OCI-LY7 (cell line): Measurements from ENCODE around the gene B3GALT4. TPM values are rescaled to one million over a fixed set of nuclear protein-coding genes. Genes with fewer than 3 reads are reported as not detected.
"Not testable (repeated sequence)": the region's sequence is repeated elsewhere in the genome, so short reads cannot be mapped to it uniquely, and the experiment has no call there.

Source experiments
- BruUV-seq: library from RNA; stranded (reverse); fragments of 400-500 nt; replicated peaks from 2 replicates; lab custom pipeline; 2021; lab: Mats Ljungman, UMichigan
- CTCF ChIA-PET: fragments of 300-600 bp; sonication (Branson Sonifier 250); formaldehyde crosslinking; loops from one replicate; lab custom pipeline; 2022; ENCODE audit warnings: antibody characterized with exemption; ENCODE audit not compliant: unreplicated experiment; lab: Charles Lee
- POLR2A ChIA-PET: fragments of 300-600 bp; sonication (Branson Sonifier 250); formaldehyde crosslinking; loops from one replicate; lab custom pipeline; 2022; ENCODE audit warnings: antibody characterized with exemption; lab: Charles Lee
- DNase-seq: peaks from one replicate; pipeline ENCODE4 v3.0.0-alpha.2; 2015; ENCODE audit warnings: low spot score
- H2AFZ ChIP-seq: fragments of 200-600 bp; sonication (generic), shearing (Covaris generic); 2 replicates; pipeline ENCODE4 v1.6.1; 2014; ENCODE audit warnings: mild to moderate bottlenecking, antibody characterized with exemption, low read length, moderate library complexity
- H3K27ac ChIP-seq: fragments of 200-600 bp; sonication (generic); 2 replicates; pipeline ENCODE4 v1.5.1; 2014; ENCODE audit warnings: mixed run types, low read depth, mild to moderate bottlenecking, moderate library complexity, low read length, inconsistent platforms; ENCODE audit not compliant: poor library complexity, severe bottlenecking
- H3K36me3 ChIP-seq: fragments of 200-600 bp; sonication (generic); 2 replicates; pipeline ENCODE4 v1.6.1; 2014; ENCODE audit warnings: mild to moderate bottlenecking, antibody characterized with exemption, low read length, moderate library complexity, mixed read lengths; ENCODE audit not compliant: insufficient read depth
- H3K4me1 ChIP-seq: fragments of 200-600 bp; sonication (generic); 2 replicates; pipeline ENCODE4 v1.5.1; 2014; ENCODE audit warnings: mild to moderate bottlenecking, low read length; ENCODE audit not compliant: insufficient read depth, poor library complexity, severe bottlenecking
- H3K4me2 ChIP-seq: fragments of 200-600 bp; sonication (generic); 2 replicates; pipeline ENCODE4 v1.6.1; 2014; ENCODE audit warnings: mild to moderate bottlenecking, low read length
- H3K4me3 ChIP-seq: fragments of 200-600 bp; sonication (generic); 2 replicates; pipeline ENCODE4 v1.5.1; 2014; ENCODE audit warnings: mild to moderate bottlenecking, low read depth, low read length; ENCODE audit not compliant: poor library complexity, severe bottlenecking
- H3K79me2 ChIP-seq: fragments of 200-600 bp; sonication (generic); 2 replicates; pipeline ENCODE4 v1.6.1; 2016; ENCODE audit warnings: low read depth, mild to moderate bottlenecking, low read length, moderate library complexity, mixed read lengths; ENCODE audit not compliant: insufficient read depth
- H3K9me2 ChIP-seq: fragments of 200-600 bp; sonication (generic); 2 replicates; pipeline ENCODE4 v1.6.1; 2016; ENCODE audit warnings: mild to moderate bottlenecking, low read length, mixed read lengths; ENCODE audit not compliant: insufficient read depth
- H3K9me3 ChIP-seq: fragments of 200-600 bp; sonication (generic); 2 replicates; pipeline ENCODE4 v1.6.1; 2014; ENCODE audit warnings: mild to moderate bottlenecking, mixed run types, low read length, mixed read lengths
- H4K20me1 ChIP-seq: fragments of 200-600 bp; sonication (generic); 2 replicates; pipeline ENCODE4 v1.6.1; 2014; ENCODE audit warnings: mild to moderate bottlenecking, antibody characterized with exemption, low read length, moderate library complexity, mixed read lengths; ENCODE audit not compliant: insufficient read depth
- EZH2phosphoT487 ChIP-seq: fragments of 200-600 bp; sonication (generic); IDR thresholded peaks from 2 replicates; pipeline ENCODE4 v1.6.1; 2018; ENCODE audit warnings: low read depth, borderline replicate concordance, mild to moderate bottlenecking, mixed run types, antibody characterized with exemption, low read length, moderate library complexity, mixed read lengths
- intact Hi-C: fragments of 100-400 bp; cut with micrococcal nuclease; formaldehyde crosslinking; loops from one replicate; pipeline ENCODE4 v1.10.0; 2022; ENCODE audit not compliant: unreplicated experiment
- total RNA-seq, 2 experiments: library from RNA; depleted of rRNA in 1 of 2; stranded (reverse); fragments of >200 nt in 1 of 2; shearing (Covaris generic) in 1 of 2; gene quantifications; 2 replicates each; pipeline ENCODE4 v1.2.3, GENCODE V29; 2014 to 2022
- TF ChIP-seq, protein P1 (sequence below): fragments of 200-600 bp; sonication (generic); conservative IDR thresholded peaks from 2 replicates; pipeline ENCODE4 v1.5.1; 2014; ENCODE audit warnings: mild to moderate bottlenecking, antibody characterized with exemption, low read length, moderate library complexity, mixed read lengths

Gene B3GALT4
- total RNA-seq, 2 experiments from 2014 or later: 14.1 to 14.2 TPM

DNA sequence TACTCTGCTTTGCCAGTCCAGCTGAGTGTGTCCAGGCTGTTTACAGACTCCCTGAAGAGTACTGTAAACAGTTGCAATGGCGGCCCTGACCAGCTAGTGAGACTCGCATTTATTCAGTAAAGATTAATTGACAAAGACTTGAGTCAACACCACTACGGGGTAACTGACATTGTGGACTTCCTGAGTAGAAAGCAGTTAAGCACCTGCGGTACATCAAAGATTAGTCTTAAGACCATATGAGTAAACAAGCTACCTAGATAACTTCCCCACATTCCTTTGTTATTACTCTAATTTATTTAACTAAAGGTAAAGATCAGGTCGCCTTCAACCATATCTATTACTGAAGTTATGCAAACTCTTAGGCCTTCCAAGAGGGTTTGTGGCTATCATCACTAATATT, 17.9 kb upstream of the B3GALT4 start:
- Histone ChIP-seq H3K9me3 (no peaks in the 10 kb centered on the region), H4K20me1 (no peaks in the 10 kb centered on the region), H3K4me1 (no peaks in the 10 kb centered on the region), H3K4me2 (no peak overlapping the region), H3K79me2 (no peaks in the 10 kb centered on the region), H3K4me3 (no peak overlapping the region), H3K36me3 (peaks cover 69% of the 10 kb centered on the region), H3K27ac (no peak overlapping the region), H3K9me2 (no peaks in the 10 kb centered on the region), H2AFZ (no peak overlapping the region)
- no peak for DNase-seq
- ChIA-PET POLR2A (no interaction called here), CTCF (no interaction called here)
- no TSS peak for BruUV-seq
- TF ChIP-seq, protein P1, sequence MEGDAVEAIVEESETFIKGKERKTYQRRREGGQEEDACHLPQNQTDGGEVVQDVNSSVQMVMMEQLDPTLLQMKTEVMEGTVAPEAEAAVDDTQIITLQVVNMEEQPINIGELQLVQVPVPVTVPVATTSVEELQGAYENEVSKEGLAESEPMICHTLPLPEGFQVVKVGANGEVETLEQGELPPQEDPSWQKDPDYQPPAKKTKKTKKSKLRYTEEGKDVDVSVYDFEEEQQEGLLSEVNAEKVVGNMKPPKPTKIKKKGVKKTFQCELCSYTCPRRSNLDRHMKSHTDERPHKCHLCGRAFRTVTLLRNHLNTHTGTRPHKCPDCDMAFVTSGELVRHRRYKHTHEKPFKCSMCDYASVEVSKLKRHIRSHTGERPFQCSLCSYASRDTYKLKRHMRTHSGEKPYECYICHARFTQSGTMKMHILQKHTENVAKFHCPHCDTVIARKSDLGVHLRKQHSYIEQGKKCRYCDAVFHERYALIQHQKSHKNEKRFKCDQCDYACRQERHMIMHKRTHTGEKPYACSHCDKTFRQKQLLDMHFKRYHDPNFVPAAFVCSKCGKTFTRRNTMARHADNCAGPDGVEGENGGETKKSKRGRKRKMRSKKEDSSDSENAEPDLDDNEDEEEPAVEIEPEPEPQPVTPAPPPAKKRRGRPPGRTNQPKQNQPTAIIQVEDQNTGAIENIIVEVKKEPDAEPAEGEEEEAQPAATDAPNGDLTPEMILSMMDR: no peak
- TF ChIP-seq EZH2phosphoT487: no peak
- intact Hi-C loops: no loop called here

DNA sequence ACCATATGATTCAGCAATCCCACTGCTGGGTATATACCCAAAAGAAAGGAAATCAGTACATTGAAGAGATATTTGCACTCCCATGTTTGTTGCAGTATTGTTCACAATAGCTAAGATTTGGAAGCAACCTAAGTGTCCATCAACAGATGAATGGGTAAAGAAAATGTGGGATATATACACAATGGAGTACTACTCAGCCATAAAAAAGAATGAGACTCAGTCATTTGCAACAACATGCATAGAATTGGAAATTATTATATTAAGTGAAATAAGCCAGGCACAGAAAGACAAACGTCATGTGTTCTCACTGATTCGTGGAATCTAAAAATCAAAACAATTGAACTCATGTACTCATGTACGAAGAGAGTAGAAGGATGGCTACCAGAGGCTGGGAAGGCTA, 14.4 kb upstream of the B3GALT4 start:
- H3K9me2 ChIP-seq, H2AFZ ChIP-seq, H3K9me3 ChIP-seq, H4K20me1 ChIP-seq, intact Hi-C loops, H3K27ac ChIP-seq, DNase-seq, CTCF ChIA-PET, BruUV-seq, H3K4me3 ChIP-seq, H3K4me2 ChIP-seq, H3K4me1 ChIP-seq, H3K79me2 ChIP-seq: not testable (repeated sequence)
- POLR2A ChIA-PET: interaction anchor here (0.6 to 1.0 kb wide), 2 partner anchors 9 to 129 kb away, joined by 3 read pairs; partner anchors contain the start of genes RPS18 and VPS52
- H3K36me3 ChIP-seq: peaks cover 89% of the 10 kb centered on the region

DNA sequence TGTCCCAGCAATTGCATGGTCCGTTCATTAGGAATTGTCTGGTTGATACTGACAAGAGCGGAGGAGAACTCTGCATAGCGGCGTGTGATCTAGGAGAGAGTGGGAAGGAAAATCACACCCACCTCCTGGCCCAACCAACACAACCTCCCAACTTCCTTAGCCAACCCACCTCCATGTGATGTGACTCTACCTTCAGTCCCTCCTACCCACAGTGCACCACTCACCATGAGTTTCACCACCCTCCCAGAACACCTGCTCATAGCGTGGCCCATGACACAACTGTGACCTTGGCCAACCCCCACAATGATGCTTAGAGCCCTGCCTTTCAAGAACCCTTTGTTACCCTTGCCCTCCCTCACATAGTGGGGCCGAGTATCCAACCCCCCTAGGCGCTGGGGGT, 12.9 kb upstream of the B3GALT4 start:
- Histone ChIP-seq H3K36me3 (peaks cover 90% of the 10 kb centered on the region), H3K9me2 (no peaks in the 10 kb centered on the region), H3K9me3 (no peaks in the 10 kb centered on the region), H3K27ac (no peak overlapping the region), H3K4me1 (no peaks in the 10 kb centered on the region), H3K79me2 (no peaks in the 10 kb centered on the region), H3K4me3 (no peak overlapping the region), H4K20me1 (no peaks in the 10 kb centered on the region), H2AFZ (no peak overlapping the region), H3K4me2 (no peak overlapping the region)
- POLR2A ChIA-PET: interaction anchor here (0.7 kb wide), 1 partner anchor 13 kb away, joined by 3 read pairs; the partner anchor contains the start of gene B3GALT4
- intact Hi-C loops: no loop called here
- CTCF ChIA-PET: no interaction called here
- no TSS peak for BruUV-seq
- DNase-seq: no peak
- no peak for TF ChIP-seq EZH2phosphoT487
- TF ChIP-seq, protein P1: no peak
